ENCODE results near the gene FAM184A.

GRCh38 chr6:119044255-119044654 lies 34.2 kb downstream of the FAM184A start:
- TF ChIP-seq CTCF (IDR thresholded peaks at IDR 0.05): no peak
- no peak for TF ChIP-seq EP300 (IDR thresholded peaks at IDR 0.05)
- TF ChIP-seq POLR2A (IDR thresholded peaks at IDR 0.05): no peak

Measured in suprapubic skin (tissue), 3 donors.